Skeletal muscle satellite cell (primary cell): ENCODE results near the gene BMP2. TPM values are rescaled to one million over a fixed set of nuclear protein-coding genes. Genes with fewer than 3 reads are reported as not detected.

Experiments used
- H3K27me3 ChIP-seq: 2 replicates; pipeline ENCODE4 v1.7.0; 2013; ENCODE audit warnings: low read length; ENCODE audit not compliant: control insufficient read depth, insufficient read depth
- H3K36me3 ChIP-seq: 2 replicates; pipeline ENCODE4 v1.7.0; 2013; ENCODE audit warnings: mild to moderate bottlenecking, control low read depth, low read length; ENCODE audit not compliant: insufficient read depth
- H3K4me1 ChIP-seq: 2 replicates; pipeline ENCODE4 v1.7.0; 2013; ENCODE audit warnings: low read length; ENCODE audit not compliant: control insufficient read depth, insufficient read depth
- H3K4me2 ChIP-seq: 2 replicates; pipeline ENCODE4 v1.7.0; 2013; ENCODE audit warnings: mild to moderate bottlenecking, low read length
- H3K4me3 ChIP-seq: 2 replicates; pipeline ENCODE4 v1.7.0; 2013; ENCODE audit warnings: low read length
- H3K9ac ChIP-seq: 2 replicates; pipeline ENCODE4 v1.7.0; 2013; ENCODE audit warnings: mild to moderate bottlenecking, low read depth, low read length, moderate library complexity
- H3K9me3 ChIP-seq: replicated peaks from 2 replicates; pipeline ENCODE4 v1.7.0; 2013; ENCODE audit warnings: mild to moderate bottlenecking, control low read depth, low read length
- total RNA-seq: library from RNA; depleted of rRNA; stranded (reverse); fragments of >200 nt; gene quantifications from 2 replicates; pipeline ENCODE4 v1.2.3, GENCODE V29; 2012; rRNA removed

BMP2 gene
- total RNA-seq = 3.7 and 12.9 TPM in 2 replicates

DNA sequence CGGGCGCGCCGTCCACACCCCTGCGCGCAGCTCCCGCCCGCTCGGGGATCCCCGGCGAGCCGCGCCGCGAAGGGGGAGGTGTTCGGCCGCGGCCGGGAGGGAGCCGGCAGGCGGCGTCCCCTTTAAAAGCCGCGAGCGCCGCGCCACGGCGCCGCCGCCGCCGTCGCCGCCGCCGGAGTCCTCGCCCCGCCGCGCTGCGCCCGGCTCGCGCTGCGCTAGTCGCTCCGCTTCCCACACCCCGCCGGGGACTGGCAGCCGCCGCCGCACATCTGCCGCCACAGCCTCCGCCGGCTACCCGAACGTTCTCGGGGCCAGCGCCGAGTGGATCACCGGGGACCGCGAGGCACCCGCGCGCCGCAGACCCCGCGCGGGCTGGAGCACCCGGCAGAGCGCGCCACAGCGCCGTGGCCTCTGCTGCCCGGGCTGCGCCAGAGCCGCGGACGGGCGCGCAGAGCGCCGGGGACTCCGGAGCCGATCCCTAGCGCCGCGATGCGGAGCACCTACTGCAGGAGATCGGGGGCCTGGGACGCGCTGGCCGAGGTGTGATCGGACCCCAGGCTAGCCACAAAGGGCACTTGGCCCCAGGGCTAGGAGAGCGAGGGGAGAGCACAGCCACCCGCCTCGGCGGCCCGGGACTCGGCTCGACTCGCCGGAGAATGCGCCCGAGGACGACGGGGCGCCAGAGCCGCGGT lies at the start of gene BMP2:
TSS of gene BMP2 (plus strand) at position 151 of the 692 bp plus-strand sequence. CDS start 2,441 bp downstream, outside the sequence.
- peaks cover 61% of the 10 kb centered on the region for H3K27me3 ChIP-seq
- H3K9ac ChIP-seq = peak within 1 kb of the TSS; percentile 63
- peaks cover 15% of the 10 kb centered on the region for H3K4me1 ChIP-seq
- H3K4me3 ChIP-seq = peak within 1 kb of the TSS; percentile 76
- H3K4me2 ChIP-seq = peak within 1 kb of the TSS; percentile 99
- no peaks in the 10 kb centered on the region for H3K36me3 ChIP-seq
- no peaks in the 10 kb centered on the region for H3K9me3 ChIP-seq

DNA sequence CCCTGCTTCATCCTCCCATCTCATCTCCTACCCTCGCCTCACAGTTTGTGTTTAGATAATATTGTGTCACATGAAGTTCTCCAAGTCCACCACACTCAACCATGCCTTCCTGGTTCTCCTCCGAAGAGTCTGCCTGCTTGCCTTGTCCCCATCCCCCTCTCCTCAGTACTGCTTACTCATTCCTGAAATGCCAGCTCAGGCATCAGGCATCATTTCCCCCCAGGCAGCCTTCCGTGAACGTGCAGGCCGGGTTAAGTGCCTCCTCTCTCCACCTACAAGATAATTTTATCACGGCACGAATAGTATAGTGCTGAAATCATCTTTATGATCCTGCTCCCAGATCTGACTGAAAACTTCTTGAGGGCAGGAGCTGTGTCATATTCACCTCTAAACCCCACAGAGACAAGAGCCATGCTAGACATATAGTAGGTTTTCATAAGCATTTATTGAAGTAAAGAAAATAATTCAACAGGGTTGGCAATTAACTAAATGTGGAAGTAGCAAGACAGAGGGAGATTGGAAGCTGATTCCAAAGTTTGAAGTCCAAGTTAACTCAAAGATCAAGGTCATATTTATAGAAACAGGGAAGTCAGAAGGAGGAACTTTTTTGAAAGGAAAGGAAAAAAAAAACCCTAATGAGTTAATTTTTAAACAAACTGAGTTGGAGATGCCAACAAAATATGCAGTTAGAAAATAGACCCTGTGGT lies 48.7 kb upstream of the BMP2 start:
- H3K9ac ChIP-seq = no peak overlapping the region
- H3K9me3 ChIP-seq = no peaks in the 10 kb centered on the region
- H3K4me2 ChIP-seq = no peak overlapping the region
- H3K36me3 ChIP-seq = no peaks in the 10 kb centered on the region
- peaks cover 22% of the 10 kb centered on the region for H3K27me3 ChIP-seq
- H3K4me3 ChIP-seq = no peak overlapping the region
- no peaks in the 10 kb centered on the region for H3K4me1 ChIP-seq

DNA sequence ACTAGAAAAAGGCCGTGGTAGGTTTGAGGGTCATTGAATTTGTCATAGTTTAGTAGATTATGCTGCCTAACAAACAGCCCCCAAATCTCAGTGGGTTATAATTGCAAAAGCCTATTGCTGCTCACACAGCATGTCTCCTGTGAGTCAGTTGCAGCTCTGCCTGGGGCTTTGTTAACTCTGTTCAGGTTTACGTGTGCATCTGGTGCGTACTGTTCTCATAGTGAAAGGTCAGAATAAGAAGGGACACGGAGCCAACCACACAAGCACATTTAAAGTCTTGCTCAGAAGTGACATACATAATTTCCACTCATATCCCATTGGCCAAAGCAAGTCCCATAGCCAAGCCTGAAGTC lies 48.1 kb upstream of the BMP2 start:
- H3K36me3 ChIP-seq = no peaks in the 10 kb centered on the region
- H3K4me1 ChIP-seq = no peaks in the 10 kb centered on the region
- no peak overlapping the region for H3K4me2 ChIP-seq
- H3K9ac ChIP-seq = no peak overlapping the region
- peaks cover 22% of the 10 kb centered on the region for H3K27me3 ChIP-seq
- no peaks in the 10 kb centered on the region for H3K9me3 ChIP-seq
- H3K4me3 ChIP-seq = no peak overlapping the region

DNA sequence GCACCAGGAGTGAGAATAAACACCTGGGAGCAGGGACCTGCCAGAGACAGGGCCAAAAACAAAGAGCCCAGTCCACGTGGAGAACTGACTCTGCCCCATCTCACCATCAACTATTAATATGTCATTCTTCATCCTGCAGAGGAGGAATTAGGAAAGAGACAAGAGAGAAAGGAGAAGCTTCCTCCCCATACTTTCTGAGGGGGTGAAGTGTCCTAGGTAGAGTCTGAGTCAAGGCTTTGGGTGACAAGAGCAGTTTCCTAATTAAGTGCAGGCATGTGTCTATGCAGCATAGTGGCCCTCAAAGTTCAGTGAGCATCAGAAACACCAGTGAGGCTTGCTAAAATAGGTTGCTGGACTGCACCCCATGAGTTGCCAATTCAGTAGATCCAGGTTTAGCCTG lies 40.7 kb upstream of the BMP2 start:
- Histone ChIP-seq H3K4me2 (no peak overlapping the region), H3K4me1 (no peaks in the 10 kb centered on the region), H3K9ac (no peak overlapping the region), H3K36me3 (no peaks in the 10 kb centered on the region), H3K27me3 (no peaks in the 10 kb centered on the region), H3K9me3 (no peaks in the 10 kb centered on the region), H3K4me3 (no peak overlapping the region)

DNA sequence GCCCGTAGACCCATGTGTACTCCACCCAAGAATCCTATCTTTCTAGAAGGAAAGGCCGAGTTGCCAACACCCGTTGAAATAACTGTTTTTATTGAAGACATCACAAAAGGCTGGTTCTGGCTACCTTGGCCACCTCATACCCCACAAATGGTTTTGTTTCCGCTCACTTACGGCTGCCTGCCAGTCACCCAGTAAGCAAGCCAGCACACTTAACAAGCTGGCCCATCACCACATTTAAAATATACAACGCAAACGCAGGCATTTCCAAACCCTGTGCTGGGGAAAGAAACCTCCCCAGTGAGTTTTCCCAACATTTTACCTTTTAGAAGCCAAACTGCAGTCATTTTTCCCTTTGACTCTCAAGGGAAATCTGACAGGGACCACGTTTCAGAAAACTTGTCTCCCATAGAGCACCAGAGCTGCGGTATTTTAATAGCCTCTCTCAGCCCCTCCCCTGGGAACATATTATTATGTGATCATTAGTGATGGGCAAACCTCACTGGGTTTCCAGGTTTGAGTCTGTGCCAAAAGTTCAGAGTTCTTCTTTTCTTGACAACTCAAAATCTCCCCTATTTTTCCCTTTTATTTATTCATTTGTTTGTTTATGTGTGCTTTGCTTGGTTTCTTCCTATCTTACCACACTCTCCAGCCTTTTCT lies 36.7 kb upstream of the BMP2 start:
- Histone ChIP-seq H3K4me1 (no peaks in the 10 kb centered on the region), H3K27me3 (peaks cover under 1% of the 10 kb centered on the region), H3K9ac (no peak overlapping the region), H3K9me3 (no peaks in the 10 kb centered on the region), H3K36me3 (no peaks in the 10 kb centered on the region), H3K4me3 (no peak overlapping the region), H3K4me2 (no peak overlapping the region)

DNA sequence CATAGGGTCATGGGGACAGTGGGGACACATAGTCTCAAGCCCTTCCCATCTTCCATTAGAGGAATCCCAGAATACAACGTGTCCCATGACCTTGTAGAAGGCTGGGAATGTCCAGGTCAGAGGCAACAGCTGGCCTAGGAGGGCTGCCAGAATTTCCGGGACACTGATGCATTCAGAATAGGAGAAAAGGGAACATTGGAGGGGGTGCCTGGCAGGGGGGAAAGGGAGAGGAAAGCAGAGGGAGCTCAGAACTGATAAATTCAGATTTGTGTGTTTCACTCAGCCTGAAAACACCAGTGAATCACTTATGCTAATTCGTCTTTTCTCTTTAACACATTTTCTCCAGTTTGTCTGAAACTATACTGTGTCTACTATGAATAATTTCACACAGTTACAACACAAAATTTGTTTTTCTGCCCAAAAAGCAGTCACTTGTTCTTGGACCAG lies 35.5 kb upstream of the BMP2 start:
- Histone ChIP-seq H3K4me3 (no peak overlapping the region), H3K4me2 (no peak overlapping the region), H3K9ac (no peak overlapping the region), H3K9me3 (no peaks in the 10 kb centered on the region), H3K36me3 (no peaks in the 10 kb centered on the region), H3K4me1 (no peaks in the 10 kb centered on the region), H3K27me3 (peaks cover 8% of the 10 kb centered on the region)

DNA sequence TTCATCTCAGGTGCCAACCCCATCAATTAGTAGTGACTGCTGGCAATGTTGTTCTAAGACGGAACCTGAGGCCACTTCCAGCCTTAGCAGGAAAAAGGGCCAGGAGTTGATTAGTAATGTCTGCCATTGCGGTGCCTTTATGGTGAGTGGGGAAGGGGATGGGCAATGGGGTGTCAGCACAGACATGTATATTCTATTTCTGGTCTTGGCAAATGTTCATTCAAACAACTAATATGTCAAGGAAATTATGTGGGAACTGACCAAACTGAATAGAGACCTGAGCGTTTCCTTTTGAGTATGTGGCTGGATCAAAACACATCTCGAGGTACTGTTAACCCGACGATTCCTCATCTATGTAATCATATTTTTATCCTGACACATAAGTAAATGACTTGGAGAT lies 34.6 kb upstream of the BMP2 start:
- Histone ChIP-seq H3K4me1 (no peaks in the 10 kb centered on the region), H3K27me3 (peaks cover 12% of the 10 kb centered on the region), H3K4me2 (no peak overlapping the region), H3K9ac (no peak overlapping the region), H3K36me3 (no peaks in the 10 kb centered on the region), H3K4me3 (no peak overlapping the region), H3K9me3 (no peaks in the 10 kb centered on the region)

DNA sequence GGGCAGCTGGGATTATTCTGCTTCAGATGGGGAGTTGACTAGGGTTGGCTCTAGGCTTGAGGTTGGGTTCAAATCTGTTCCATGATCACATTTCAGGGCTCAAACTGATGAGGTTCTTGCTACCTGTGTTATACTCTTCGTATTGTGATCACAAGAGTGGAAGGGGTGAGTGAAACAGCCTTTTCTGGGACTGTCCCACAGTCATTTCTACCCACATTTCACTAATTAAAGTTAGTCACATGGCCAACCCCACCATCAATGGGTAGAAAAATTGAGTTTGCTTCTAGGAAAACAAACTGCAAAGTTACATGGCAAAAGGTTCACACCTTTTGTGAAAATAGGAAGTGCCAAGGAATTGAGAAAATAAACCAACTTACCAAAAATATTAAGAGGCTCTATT lies 33.5 kb upstream of the BMP2 start:
- H3K9me3 ChIP-seq = no peaks in the 10 kb centered on the region
- H3K36me3 ChIP-seq = no peaks in the 10 kb centered on the region
- no peak overlapping the region for H3K4me3 ChIP-seq
- peaks cover 21% of the 10 kb centered on the region for H3K27me3 ChIP-seq
- no peak overlapping the region for H3K9ac ChIP-seq
- H3K4me1 ChIP-seq = no peaks in the 10 kb centered on the region
- H3K4me2 ChIP-seq = no peak overlapping the region

DNA sequence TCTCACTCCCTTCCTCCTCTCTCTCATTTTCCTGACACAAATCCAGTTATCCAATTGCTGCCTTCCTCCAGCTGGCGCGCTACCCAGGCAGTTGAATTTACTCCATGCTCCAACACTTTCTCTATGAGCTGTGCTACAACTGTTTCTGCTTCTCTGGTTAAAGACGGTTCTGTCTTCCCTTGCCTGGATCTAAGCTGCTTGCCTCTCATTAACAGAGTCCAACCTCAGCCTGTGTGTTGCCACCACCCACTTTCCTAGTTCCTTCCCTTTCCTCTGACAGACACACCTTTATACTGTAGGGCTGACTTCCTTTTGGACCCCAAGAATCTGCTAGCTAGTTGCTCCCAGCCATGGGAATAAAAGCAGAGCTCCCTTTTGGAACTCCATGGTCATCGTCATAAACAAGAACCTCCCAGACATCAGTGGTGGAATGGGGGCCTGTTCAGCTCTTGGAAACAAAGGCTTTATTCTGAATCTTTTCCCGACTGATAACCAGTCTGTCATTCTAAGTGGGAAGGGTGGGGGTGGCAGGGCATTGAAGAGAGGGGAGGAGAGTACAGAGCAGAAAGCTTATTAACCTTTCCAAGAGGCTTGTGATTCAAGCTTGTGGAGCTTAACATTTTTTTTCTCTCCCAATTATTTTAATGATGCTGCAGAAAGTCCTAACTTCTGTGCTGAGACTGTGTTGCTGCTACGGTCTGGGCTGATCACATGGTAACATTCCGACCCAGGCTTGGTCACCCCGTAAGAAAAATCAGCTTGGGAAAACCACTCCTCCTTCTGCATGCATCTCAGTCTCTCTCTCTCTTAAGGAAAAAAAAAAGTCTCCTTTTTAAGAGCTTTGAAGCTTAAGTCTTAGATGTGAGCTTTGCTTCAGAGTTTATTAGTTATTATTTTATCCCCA lies 31.3 kb upstream of the BMP2 start:
- no peaks in the 10 kb centered on the region for H3K9me3 ChIP-seq
- H3K4me1 ChIP-seq = no peaks in the 10 kb centered on the region
- H3K4me3 ChIP-seq = no peak overlapping the region
- no peak overlapping the region for H3K4me2 ChIP-seq
- peaks cover 30% of the 10 kb centered on the region for H3K27me3 ChIP-seq
- no peaks in the 10 kb centered on the region for H3K36me3 ChIP-seq
- no peak overlapping the region for H3K9ac ChIP-seq

DNA sequence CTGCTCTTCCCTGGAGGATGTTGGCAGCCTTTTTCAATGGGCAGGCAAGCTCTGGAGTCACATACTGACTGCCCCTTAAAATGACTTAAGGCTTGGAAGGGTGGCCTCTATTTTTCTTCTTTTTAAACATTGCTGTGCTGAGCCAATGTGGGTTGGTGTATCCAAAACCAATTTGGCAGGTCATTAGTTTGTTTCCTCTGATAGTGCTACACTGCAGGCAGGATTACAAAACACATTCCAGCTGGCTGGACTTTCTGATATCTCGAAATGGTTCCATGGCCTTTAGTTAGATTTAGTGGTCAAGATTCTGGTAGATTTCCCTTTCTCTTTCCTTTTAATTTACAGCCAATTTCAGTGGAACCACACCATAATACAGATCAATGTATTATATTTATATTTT lies 28.1 kb upstream of the BMP2 start:
- Histone ChIP-seq H3K9ac (no peak overlapping the region), H3K36me3 (no peaks in the 10 kb centered on the region), H3K4me1 (no peaks in the 10 kb centered on the region), H3K27me3 (peaks cover 34% of the 10 kb centered on the region), H3K4me2 (no peak overlapping the region), H3K4me3 (no peak overlapping the region), H3K9me3 (no peaks in the 10 kb centered on the region)

DNA sequence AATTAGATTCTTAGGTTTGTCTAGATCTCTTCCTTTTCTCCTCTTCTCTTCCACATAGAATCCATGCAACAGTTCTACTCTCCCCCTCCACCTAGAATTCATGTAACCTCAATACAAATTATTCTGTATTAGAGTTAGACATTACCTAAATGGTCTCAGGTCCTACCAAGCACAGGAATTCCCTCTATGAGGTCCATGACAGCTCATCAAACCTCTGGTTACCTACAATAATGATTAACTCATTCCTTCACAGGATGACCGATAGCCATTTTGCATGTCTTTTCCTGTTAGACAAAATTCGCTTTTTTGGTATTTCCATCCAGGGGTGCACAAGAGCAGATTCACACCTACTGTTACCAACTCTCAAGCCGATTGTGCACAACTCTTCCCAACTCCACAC lies 27.4 kb upstream of the BMP2 start:
- Histone ChIP-seq H3K36me3 (no peaks in the 10 kb centered on the region), H3K27me3 (peaks cover 34% of the 10 kb centered on the region), H3K4me1 (no peaks in the 10 kb centered on the region), H3K4me3 (no peak overlapping the region), H3K9me3 (no peaks in the 10 kb centered on the region), H3K9ac (no peak overlapping the region), H3K4me2 (no peak overlapping the region)
